HG03571 (cell line): ENCODE measurements around the gene TDRD7.

Experiments
- ATAC-seq: cut with Tn5 transposase; IDR thresholded peaks from one replicate; pipeline ENCODE4 v1.9.1; 2021; ENCODE audit not compliant: unreplicated experiment

TDRD7 gene

GRCh38 chr9:97386733-97387503 lies 25.0 kb upstream of the TDRD7 start:
- no peak for ATAC-seq

- ATAC-seq = no peak
Measured at GRCh38 chr9:97387504-97387886, 24.4 kb upstream of the TDRD7 start.

- no peak for ATAC-seq
Measured at GRCh38 chr9:97387936-97388684, 23.8 kb upstream of the TDRD7 start.

- peak; percentile 72 for ATAC-seq
Measured at GRCh38 chr9:97388721-97389238, 23.1 kb upstream of the TDRD7 start.

- ATAC-seq = no peak
Measured at GRCh38 chr9:97389249-97389648, 22.6 kb upstream of the TDRD7 start.

- no peak for ATAC-seq
Measured at GRCh38 chr9:97390791-97391406, 21.0 kb upstream of the TDRD7 start.

GRCh38 chr9:97394881-97395280 lies 17.0 kb upstream of the TDRD7 start:
- ATAC-seq = no peak

GRCh38 chr9:97395745-97396144 lies 16.2 kb upstream of the TDRD7 start:
- ATAC-seq = no peak

- ATAC-seq = no peak
Measured at GRCh38 chr9:97396256-97396655, 15.6 kb upstream of the TDRD7 start.

- ATAC-seq = peak; percentile 44
Measured at GRCh38 chr9:97397220-97397619, 14.7 kb upstream of the TDRD7 start.

- no peak for ATAC-seq
Measured at GRCh38 chr9:97398999-97399758, 12.7 kb upstream of the TDRD7 start.

- no peak for ATAC-seq
Measured at GRCh38 chr9:97403746-97404316, 8.1 kb upstream of the TDRD7 start.

- no peak for ATAC-seq
Measured at GRCh38 chr9:97405551-97405950, 6.3 kb upstream of the TDRD7 start.

- ATAC-seq = no peak
Measured at GRCh38 chr9:97406620-97407177, 5.2 kb upstream of the TDRD7 start.

- ATAC-seq = no peak
Measured at GRCh38 chr9:97408562-97408961, 3.3 kb upstream of the TDRD7 start.

GRCh38 chr9:97411440-97411788 lies 482 bp upstream of the TDRD7 start:
- ATAC-seq = no peak

GRCh38 chr9:97412626-97413385 lies 910 bp downstream of the TDRD7 start:
- ATAC-seq = peak; percentile 6

- no peak for ATAC-seq
Measured at GRCh38 chr9:97413462-97413861, 1.6 kb downstream of the TDRD7 start.

GRCh38 chr9:97415146-97415545 lies 3.2 kb downstream of the TDRD7 start:
- ATAC-seq = no peak

GRCh38 chr9:97418880-97419279 lies 7.0 kb downstream of the TDRD7 start:
- ATAC-seq = no peak
